DOHH2 (cell line): ENCODE results near the gene SLC6A16.
A peak's percentile ranks its signal among the peaks of the same experiment; 100 is the strongest.
"Not testable (repeated sequence)": the region's sequence is repeated elsewhere in the genome, so short reads cannot be mapped to it uniquely, and the experiment has no call there.

ENCODE experiments used
- H3F3A ChIP-seq: fragments of 200-600 bp; sonication (generic), shearing (Covaris generic); 2 replicates; pipeline ENCODE4 v1.6.0; 2016; ENCODE audit warnings: antibody characterized with exemption, mild to moderate bottlenecking; ENCODE audit not compliant: control insufficient read depth, insufficient read depth
- H3K27ac ChIP-seq: fragments of 200-600 bp; sonication (generic); 2 replicates; pipeline ENCODE4 v1.5.1; 2014; ENCODE audit warnings: low read depth, mild to moderate bottlenecking, low read length, moderate library complexity
- H3K27me3 ChIP-seq: fragments of 200-600 bp; sonication (generic); 2 replicates; pipeline ENCODE4 v1.6.1; 2014; ENCODE audit warnings: mild to moderate bottlenecking, low read length, mixed read lengths; ENCODE audit not compliant: control insufficient read depth
- H3K36me3 ChIP-seq: fragments of 200-600 bp; sonication (generic); 2 replicates; pipeline ENCODE4 v1.6.1; 2014; ENCODE audit warnings: mild to moderate bottlenecking, low read length, moderate library complexity, mixed read lengths; ENCODE audit not compliant: control insufficient read depth
- H3K4me1 ChIP-seq: fragments of 200-600 bp; sonication (generic); 2 replicates; pipeline ENCODE4 v1.6.1; 2014; ENCODE audit warnings: mild to moderate bottlenecking, low read length, mixed read lengths; ENCODE audit not compliant: control insufficient read depth
- H3K4me2 ChIP-seq: fragments of 200-600 bp; sonication (generic); 2 replicates; pipeline ENCODE4 v1.6.0; 2014; ENCODE audit warnings: mild to moderate bottlenecking, low read length, moderate library complexity
- H3K4me3 ChIP-seq: fragments of 200-600 bp; sonication (generic); 2 replicates; pipeline ENCODE4 v1.5.1; 2014; ENCODE audit warnings: mild to moderate bottlenecking, low read length, mixed read lengths
- H3K79me2 ChIP-seq: fragments of 200-600 bp; sonication (generic); 2 replicates; pipeline ENCODE4 v1.6.1; 2014; ENCODE audit warnings: mild to moderate bottlenecking, low read length, mixed read lengths; ENCODE audit not compliant: control insufficient read depth
- H3K9me2 ChIP-seq: fragments of 200-600 bp; sonication (generic); replicated peaks from 2 replicates; pipeline ENCODE4 v1.6.1; 2014; ENCODE audit warnings: mild to moderate bottlenecking, low read length, mixed read lengths; ENCODE audit not compliant: control insufficient read depth
- H3K9me3 ChIP-seq: fragments of 200-600 bp; sonication (generic); 2 replicates; pipeline ENCODE4 v1.6.1; 2014; ENCODE audit warnings: antibody characterized with exemption, low read length, mixed read lengths; ENCODE audit not compliant: control insufficient read depth, insufficient read depth
- H4K20me1 ChIP-seq: fragments of 200-600 bp; sonication (generic); 2 replicates; pipeline ENCODE4 v1.6.0; 2014; ENCODE audit warnings: low read depth, mild to moderate bottlenecking, antibody characterized with exemption, low read length, moderate library complexity; ENCODE audit not compliant: control insufficient read depth, insufficient read depth
- CTCF ChIP-seq: fragments of 200-600 bp; sonication (generic); IDR thresholded peaks from one replicate; pipeline ENCODE4 v1.5.1; 2014; ENCODE audit warnings: antibody characterized with exemption, mild to moderate bottlenecking, low read depth, low read length; ENCODE audit not compliant: poor library complexity, severe bottlenecking
- EZH2phosphoT487 ChIP-seq: fragments of 200-600 bp; sonication (generic); IDR thresholded peaks from 2 replicates; pipeline ENCODE4 v1.6.1; 2017; ENCODE audit warnings: borderline replicate concordance, mild to moderate bottlenecking, antibody characterized with exemption, low read length, moderate library complexity, mixed read lengths

SLC6A16 gene

GRCh38 chr19:49335071-49335783, 10.2 kb upstream of the SLC6A16 start, which contains the start of gene CD37:
Gene CD37, plus strand, starts transcription at chr19:49335406. Its CDS starts 135 bp downstream, at chr19:49335541.
- H3K4me2 ChIP-seq, result peak within 1 kb of the TSS; percentile 99
- H3K27me3 ChIP-seq, result no peaks in the 10 kb centered on the region
- peaks cover 70% of the 10 kb centered on the region for H3K36me3 ChIP-seq
- H3K9me2 ChIP-seq, result no peaks in the 10 kb centered on the region
- no peaks in the 10 kb centered on the region for H3K9me3 ChIP-seq
- peaks cover 7% of the 10 kb centered on the region; the same call in 1 of the 2 replicates for H4K20me1 ChIP-seq
- peak within 1 kb of the TSS; percentile 97 for H3K27ac ChIP-seq
- peaks cover 74% of the 10 kb centered on the region for H3K79me2 ChIP-seq
- TF ChIP-seq CTCF (no peak), EZH2phosphoT487 (no peak)
- peaks cover 68% of the 10 kb centered on the region for H3F3A ChIP-seq
- peaks cover 86% of the 10 kb centered on the region for H3K4me1 ChIP-seq
- H3K4me3 ChIP-seq, result peak within 1 kb of the TSS; percentile 85

- TF ChIP-seq CTCF, result no peak
- TF ChIP-seq EZH2phosphoT487, result no peak
- peak overlapping the region; percentile 99 for H3K4me2 ChIP-seq
- peak overlapping the region; percentile 97 for H3K27ac ChIP-seq
- H3K79me2 ChIP-seq, result peaks cover 71% of the 10 kb centered on the region
- no peaks in the 10 kb centered on the region for H3K9me2 ChIP-seq
- peaks cover 87% of the 10 kb centered on the region for H3K4me1 ChIP-seq
- peaks cover 66% of the 10 kb centered on the region for H3K36me3 ChIP-seq
- H3K4me3 ChIP-seq, result peak overlapping the region; percentile 85
- H3K9me3 ChIP-seq, result no peaks in the 10 kb centered on the region
- H3K27me3 ChIP-seq, result no peaks in the 10 kb centered on the region
- peaks cover 71% of the 10 kb centered on the region for H3F3A ChIP-seq
- 0 out of 2 replicates have a peak, but pooled peaks cover 3% of the 10 kb centered on the region for H4K20me1 ChIP-seq
Observed at GRCh38 chr19:49333811-49334288, 8.9 kb upstream of the SLC6A16 start.

GRCh38 chr19:49333418-49333805, 8.4 kb upstream of the SLC6A16 start:
- Histone ChIP-seq H4K20me1 (0 out of 2 replicates have a peak, but pooled peaks cover 1% of the 10 kb centered on the region), H3K4me3 (peak overlapping the region; percentile 85), H3K9me2 (no peaks in the 10 kb centered on the region), H3K4me1 (peaks cover 87% of the 10 kb centered on the region), H3K9me3 (no peaks in the 10 kb centered on the region), H3K36me3 (peaks cover 67% of the 10 kb centered on the region), H3K79me2 (peaks cover 71% of the 10 kb centered on the region), H3K4me2 (peak overlapping the region; percentile 99), H3K27me3 (no peaks in the 10 kb centered on the region), H3F3A (peaks cover 72% of the 10 kb centered on the region), H3K27ac (peak overlapping the region; percentile 97)
- TF ChIP-seq EZH2phosphoT487, result no peak
- TF ChIP-seq CTCF, result no peak

- Histone ChIP-seq H3K4me2 (peak overlapping the region; percentile 99), H3K27ac (peak overlapping the region; percentile 97), H3K79me2 (peaks cover 66% of the 10 kb centered on the region), H3F3A (peaks cover 70% of the 10 kb centered on the region), H3K36me3 (peaks cover 62% of the 10 kb centered on the region), H3K4me3 (peak overlapping the region; percentile 85), H3K4me1 (peaks cover 87% of the 10 kb centered on the region)
- H3K9me3 ChIP-seq, H4K20me1 ChIP-seq, H3K9me2 ChIP-seq, H3K27me3 ChIP-seq: not testable (repeated sequence)
Observed at GRCh38 chr19:49332691-49333417, 7.9 kb upstream of the SLC6A16 start.
